SU-DHL-6 (cell line): ENCODE measurements around the gene LRP1.

Experiments used
- CTCF ChIP-seq: fragments of 200-600 bp; sonication (generic); IDR thresholded peaks from one replicate; pipeline ENCODE4 v1.5.1; 2017; ENCODE audit warnings: antibody characterized with exemption, mild to moderate bottlenecking, low read length, moderate library complexity; ENCODE audit not compliant: insufficient read depth, poor library complexity, severe bottlenecking
- EZH2phosphoT487 ChIP-seq: fragments of 200-600 bp; sonication (generic), shearing (Covaris generic); conservative IDR thresholded peaks from 2 replicates; pipeline ENCODE4 v1.6.1; 2018; ENCODE audit warnings: mild to moderate bottlenecking, antibody characterized with exemption, low read length, moderate library complexity, mixed read lengths

- TF ChIP-seq CTCF (no peak), EZH2phosphoT487 (no peak)
Measured at GRCh38 chr12:57194253-57194652, 66.0 kb downstream of the LRP1 start.
